Measurements from ENCODE around the gene OXER1. TPM values are rescaled to one million over a fixed set of nuclear protein-coding genes. Genes with fewer than 3 reads are reported as not detected.
A peak's percentile ranks its signal among the peaks of the same experiment; 100 is the strongest.

OXER1 gene
- total RNA-seq, 1 donor from 2014 or later, result 0.88 TPM

DNA sequence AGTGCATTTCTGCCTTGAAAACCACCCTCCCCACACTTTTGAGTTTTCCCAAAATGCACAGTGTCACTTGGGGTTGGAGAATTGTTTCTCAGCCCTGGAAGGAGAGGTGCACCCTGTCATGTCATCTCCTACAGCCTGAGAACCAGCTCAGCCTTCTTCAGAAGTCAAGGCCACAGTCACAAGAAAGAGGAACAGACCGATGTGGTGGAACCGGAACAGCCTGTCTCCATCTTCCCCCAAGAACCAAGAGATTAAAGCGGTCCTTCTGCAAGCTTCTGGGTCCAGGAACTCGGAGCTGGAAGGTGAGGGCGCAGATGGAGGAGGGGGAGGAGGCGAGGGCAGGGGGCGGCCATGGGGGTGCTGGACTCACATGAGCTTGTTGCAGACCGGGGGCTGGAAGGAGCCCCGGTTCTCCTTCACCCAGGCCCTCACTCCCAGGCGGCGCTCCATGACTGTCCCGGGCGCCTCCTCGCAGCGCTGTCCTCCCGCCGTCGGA, 28.2 kb upstream of the OXER1 start:
- no peaks in the 10 kb centered on the region for H3K9me3 ChIP-seq (ENCODE audit: low read depth)
- H3K4me3 Mint-ChIP-seq, result peak overlapping the region; percentile 54
- peak overlapping the region; percentile 62 for H3K4me3 ChIP-seq
- no peak overlapping the region for H3K27ac Mint-ChIP-seq
- no peak overlapping the region for H3K9ac ChIP-seq
- peaks cover 34% of the 10 kb centered on the region for H3K27me3 ChIP-seq
- no peaks in the 10 kb centered on the region for H3K79me2 ChIP-seq (ENCODE audit: low read depth)
- H3K27ac ChIP-seq, result no peak overlapping the region
- no peaks in the 10 kb centered on the region for H3K36me3 ChIP-seq
- H3K4me2 ChIP-seq, result peak overlapping the region; percentile 91
- peaks cover 9% of the 10 kb centered on the region for H3K36me3 Mint-ChIP-seq
- H3K4me1 ChIP-seq, result peaks cover 22% of the 10 kb centered on the region
- peaks cover 32% of the 10 kb centered on the region for H3F3A ChIP-seq (ENCODE audit: low read depth)
- H3K27me3 Mint-ChIP-seq (ENCODE audit: insufficient read depth, low read depth), result peaks cover 27% of the 10 kb centered on the region
- H3K9me3 Mint-ChIP-seq, result peaks cover 6% of the 10 kb centered on the region
- no peaks in the 10 kb centered on the region for H4K20me1 ChIP-seq (ENCODE audit: low read depth)
- peak overlapping the region; percentile 84 for H2AFZ ChIP-seq (replicated peaks)
- no peak for TF ChIP-seq EZH2 (IDR thresholded peaks at IDR 0.05)
- TF ChIP-seq, protein P1, sequence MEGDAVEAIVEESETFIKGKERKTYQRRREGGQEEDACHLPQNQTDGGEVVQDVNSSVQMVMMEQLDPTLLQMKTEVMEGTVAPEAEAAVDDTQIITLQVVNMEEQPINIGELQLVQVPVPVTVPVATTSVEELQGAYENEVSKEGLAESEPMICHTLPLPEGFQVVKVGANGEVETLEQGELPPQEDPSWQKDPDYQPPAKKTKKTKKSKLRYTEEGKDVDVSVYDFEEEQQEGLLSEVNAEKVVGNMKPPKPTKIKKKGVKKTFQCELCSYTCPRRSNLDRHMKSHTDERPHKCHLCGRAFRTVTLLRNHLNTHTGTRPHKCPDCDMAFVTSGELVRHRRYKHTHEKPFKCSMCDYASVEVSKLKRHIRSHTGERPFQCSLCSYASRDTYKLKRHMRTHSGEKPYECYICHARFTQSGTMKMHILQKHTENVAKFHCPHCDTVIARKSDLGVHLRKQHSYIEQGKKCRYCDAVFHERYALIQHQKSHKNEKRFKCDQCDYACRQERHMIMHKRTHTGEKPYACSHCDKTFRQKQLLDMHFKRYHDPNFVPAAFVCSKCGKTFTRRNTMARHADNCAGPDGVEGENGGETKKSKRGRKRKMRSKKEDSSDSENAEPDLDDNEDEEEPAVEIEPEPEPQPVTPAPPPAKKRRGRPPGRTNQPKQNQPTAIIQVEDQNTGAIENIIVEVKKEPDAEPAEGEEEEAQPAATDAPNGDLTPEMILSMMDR (IDR thresholded peaks at IDR 0.05), result no peak
- TF ChIP-seq EZH2phosphoT487 (IDR thresholded peaks at IDR 0.05), result no peak
- no peak for DNase-seq (ENCODE audit: low spot score)
- H3K4me1 Mint-ChIP-seq, result peaks cover 34% of the 10 kb centered on the region

DNA sequence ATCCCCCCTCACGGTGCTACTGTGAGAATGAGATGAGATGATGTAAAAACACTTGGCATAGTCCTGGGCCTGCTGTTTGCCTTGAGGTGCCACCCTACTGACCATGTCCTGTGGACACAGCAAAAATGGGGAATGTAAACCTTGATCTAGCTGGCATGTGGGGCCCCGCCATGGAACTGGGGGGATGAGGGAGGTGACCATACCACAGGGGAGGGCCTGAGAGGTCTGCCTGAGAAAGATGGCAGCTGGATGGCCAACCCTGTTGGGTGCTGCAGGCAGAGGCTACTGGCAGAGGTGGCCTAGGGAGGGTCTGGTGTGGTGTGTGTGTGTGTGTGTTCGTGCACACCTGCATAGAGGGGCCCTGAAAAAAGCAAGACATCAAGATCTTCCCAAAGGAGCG, 27.7 kb upstream of the OXER1 start:
- H3K27ac Mint-ChIP-seq, result no peak overlapping the region
- DNase-seq (ENCODE audit: low spot score), result no peak
- H3K27me3 ChIP-seq, result peaks cover 34% of the 10 kb centered on the region
- H3K4me1 ChIP-seq, result peaks cover 23% of the 10 kb centered on the region
- no peaks in the 10 kb centered on the region for H3K36me3 ChIP-seq
- H3K36me3 Mint-ChIP-seq, result peaks cover 9% of the 10 kb centered on the region
- H3K27me3 Mint-ChIP-seq (ENCODE audit: insufficient read depth, low read depth), result peaks cover 27% of the 10 kb centered on the region
- H3K9ac ChIP-seq, result no peak overlapping the region
- H3K4me2 ChIP-seq, result no peak overlapping the region
- no peak overlapping the region for H2AFZ ChIP-seq (replicated peaks)
- peaks cover 34% of the 10 kb centered on the region for H3K4me1 Mint-ChIP-seq
- no peak overlapping the region for H3K4me3 ChIP-seq
- H3K9me3 Mint-ChIP-seq, result peaks cover 6% of the 10 kb centered on the region
- peak overlapping the region; percentile 54 for H3K4me3 Mint-ChIP-seq
- H3F3A ChIP-seq (ENCODE audit: low read depth), result peaks cover 33% of the 10 kb centered on the region
- no peak overlapping the region for H3K27ac ChIP-seq
- no peaks in the 10 kb centered on the region for H3K79me2 ChIP-seq (ENCODE audit: low read depth)
- H3K9me3 ChIP-seq (ENCODE audit: low read depth), result no peaks in the 10 kb centered on the region
- TF ChIP-seq EZH2phosphoT487 (IDR thresholded peaks at IDR 0.05) (no peak), EZH2 (IDR thresholded peaks at IDR 0.05) (no peak)
- TF ChIP-seq, protein P1 (IDR thresholded peaks at IDR 0.05), result no peak
- no peaks in the 10 kb centered on the region for H4K20me1 ChIP-seq (ENCODE audit: low read depth)

DNA sequence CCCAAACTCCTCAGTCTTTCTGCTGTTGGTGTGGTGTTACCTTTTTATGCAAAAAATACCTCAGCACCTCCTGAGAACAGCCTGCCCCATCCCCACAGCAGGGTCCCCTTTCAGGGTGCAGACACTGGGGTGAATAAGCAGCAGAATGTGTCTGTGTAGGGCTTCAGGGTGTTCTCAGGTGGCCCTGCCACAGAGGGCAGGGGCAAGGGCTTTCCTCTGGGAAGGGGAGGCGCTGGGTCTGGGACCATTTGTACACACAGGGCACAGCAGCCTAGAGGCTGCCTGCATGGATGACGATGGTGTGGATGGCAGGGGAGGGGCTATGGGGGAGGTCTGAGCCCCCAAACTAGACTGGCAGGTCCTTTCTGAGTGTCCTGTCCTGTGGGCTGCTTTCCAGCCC, 25.8 kb upstream of the OXER1 start:
- H3K4me2 ChIP-seq, result no peak overlapping the region
- no peak for DNase-seq (ENCODE audit: low spot score)
- Mint-ChIP-seq H3K27ac (no peak overlapping the region), H3K9me3 (peaks cover 6% of the 10 kb centered on the region), H3K36me3 (peaks cover 9% of the 10 kb centered on the region), H3K27me3 (ENCODE audit: insufficient read depth, low read depth) (peaks cover 26% of the 10 kb centered on the region), H3K4me1 (peaks cover 47% of the 10 kb centered on the region), H3K4me3 (no peak overlapping the region)
- TF ChIP-seq EZH2 (IDR thresholded peaks at IDR 0.05) (no peak), EZH2phosphoT487 (IDR thresholded peaks at IDR 0.05) (no peak)
- TF ChIP-seq, protein P1 (IDR thresholded peaks at IDR 0.05), result no peak
- no peaks in the 10 kb centered on the region for H4K20me1 ChIP-seq (ENCODE audit: low read depth)
- peaks cover 28% of the 10 kb centered on the region for H3K4me1 ChIP-seq
- H2AFZ ChIP-seq (replicated peaks), result no peak overlapping the region
- H3K36me3 ChIP-seq, result no peaks in the 10 kb centered on the region
- H3K27me3 ChIP-seq, result peaks cover 34% of the 10 kb centered on the region
- peaks cover 37% of the 10 kb centered on the region for H3F3A ChIP-seq (ENCODE audit: low read depth)
- no peaks in the 10 kb centered on the region for H3K79me2 ChIP-seq (ENCODE audit: low read depth)
- H3K9ac ChIP-seq, result no peak overlapping the region
- H3K27ac ChIP-seq, result no peak overlapping the region
- H3K4me3 ChIP-seq, result no peak overlapping the region
- H3K9me3 ChIP-seq (ENCODE audit: low read depth), result no peaks in the 10 kb centered on the region
